IMR-90 (cell line): Measurements from ENCODE around the gene KNTC1. TPM values are rescaled to one million over a fixed set of nuclear protein-coding genes. Genes with fewer than 3 reads are reported as not detected.

Experiments used
- ATAC-seq: fragments of 200-7000 bp; cut with Tn5 transposase; 2 replicates; pipeline ENCODE4 v1.9.1; 2020; ENCODE audit warnings: low read depth, mild to moderate bottlenecking, moderate library complexity
- BruUV-seq: library from RNA; stranded (reverse); fragments of 400-500 nt; replicated peaks from 2 replicates; lab custom pipeline; 2021; lab: Mats Ljungman, UMichigan
- CTCF ChIA-PET: fragments of 300-600 bp; formaldehyde crosslinking; extraction: SDS; loops from one replicate; lab custom pipeline; 2021; ENCODE audit warnings: antibody characterized with exemption; lab: Yijun Ruan, JAX
- POLR2A ChIA-PET: fragments of 300-600 bp; sonication (Branson Sonifier 250); formaldehyde crosslinking; loops from one replicate; lab custom pipeline; 2022; ENCODE audit warnings: antibody characterized with exemption; ENCODE audit not compliant: unreplicated experiment; lab: Charles Lee
- DNase-seq: peaks from one replicate; pipeline ENCODE4 v3.0.0; 2013
- H2AFZ ChIP-seq: replicated peaks from 2 replicates; pipeline ENCODE3; 2013; ENCODE audit warnings: low read length, mild to moderate bottlenecking; ENCODE audit not compliant: poor library complexity
- H2AK5ac ChIP-seq: 2 replicates; pipeline ENCODE4 v1.6.1; 2013; ENCODE audit warnings: low read depth, low read length, inconsistent platforms
- H2AK9ac ChIP-seq: replicated peaks from 2 replicates; pipeline ENCODE3; 2013; ENCODE audit warnings: mild to moderate bottlenecking, low read depth, low read length, moderate library complexity; ENCODE audit not compliant: poor library complexity
- H2BK120ac ChIP-seq: 2 replicates; pipeline ENCODE4 v1.6.1; 2013; ENCODE audit warnings: low read depth, low read length, inconsistent platforms
- H2BK15ac ChIP-seq: 3 replicates; pipeline ENCODE4 v1.6.1; 2013; ENCODE audit warnings: low read depth, low read length, inconsistent platforms
- H2BK20ac ChIP-seq: 2 replicates; pipeline ENCODE4 v1.6.1; 2013; ENCODE audit warnings: low read depth, mild to moderate bottlenecking, inconsistent platforms, low read length, moderate library complexity
- H2BK5ac ChIP-seq: 2 replicates; pipeline ENCODE4 v1.6.1; 2013; ENCODE audit warnings: mild to moderate bottlenecking, low read depth, low read length, inconsistent platforms; ENCODE audit not compliant: poor library complexity, severe bottlenecking
- H3K14ac ChIP-seq: replicated peaks from 2 replicates; pipeline ENCODE4 v1.6.1; 2013; ENCODE audit warnings: low read depth, low read length, inconsistent platforms
- H3K18ac ChIP-seq: 2 replicates; pipeline ENCODE4 v1.6.1; 2013; ENCODE audit warnings: low read depth, low read length, control low read depth
- H3K23ac ChIP-seq: 2 replicates; pipeline ENCODE4 v1.6.1; 2013; ENCODE audit warnings: low read depth, low read length, inconsistent platforms
- H3K27ac ChIP-seq: 2 replicates; pipeline ENCODE4 v1.5.1; 2013; ENCODE audit warnings: mild to moderate bottlenecking, control low read depth, low read length; ENCODE audit not compliant: insufficient read depth
- H3K27me3 ChIP-seq: 2 replicates; pipeline ENCODE4 v1.6.1; 2013; ENCODE audit warnings: low read length; ENCODE audit not compliant: control insufficient read depth, insufficient read depth
- H3K36me3 ChIP-seq: 2 replicates; pipeline ENCODE4 v1.6.1; 2013; ENCODE audit warnings: low read length, mixed read lengths; ENCODE audit not compliant: control insufficient read depth, insufficient read depth
- H3K4ac ChIP-seq: 2 replicates; pipeline ENCODE4 v1.6.1; 2013; ENCODE audit warnings: low read depth, low read length, inconsistent platforms
- H3K4me1 ChIP-seq: 2 replicates; pipeline ENCODE4 v1.6.1; 2013; ENCODE audit warnings: low read length, mixed read lengths; ENCODE audit not compliant: control insufficient read depth, insufficient read depth
- H3K4me2 ChIP-seq: 2 replicates; pipeline ENCODE4 v1.6.1; 2013; ENCODE audit warnings: low read depth, mild to moderate bottlenecking, control low read depth, low read length, moderate library complexity
- H3K4me3 ChIP-seq: 2 replicates; pipeline ENCODE4 v1.5.1; 2013; ENCODE audit warnings: low read depth, mild to moderate bottlenecking, control low read depth, low read length, moderate library complexity; ENCODE audit not compliant: insufficient read depth
- H3K56ac ChIP-seq: 2 replicates; pipeline ENCODE4 v1.6.1; 2013; ENCODE audit warnings: low read length, inconsistent platforms; ENCODE audit not compliant: insufficient read depth; ENCODE audit errors: extremely low read depth
- H3K79me1 ChIP-seq, 2 experiments: 2 replicates each; pipeline ENCODE4 v1.6.1; 2013; ENCODE audit warnings: low read length in 2 of 2, inconsistent platforms in 1 of 2, low read depth in 1 of 2
- H3K9ac ChIP-seq: 2 replicates; pipeline ENCODE4 v1.6.1; 2013; ENCODE audit warnings: low read depth, low read length, control low read depth
- H3K9me1 ChIP-seq: 2 replicates; pipeline ENCODE4 v1.6.1; 2013; ENCODE audit warnings: low read length, inconsistent platforms; ENCODE audit not compliant: insufficient read depth
- H3K9me3 ChIP-seq: 2 replicates; pipeline ENCODE4 v1.6.1; 2013; ENCODE audit warnings: low read length; ENCODE audit not compliant: control insufficient read depth, insufficient read depth
- H4K20me1 ChIP-seq: 2 replicates; pipeline ENCODE4 v1.6.1; 2013; ENCODE audit warnings: low read length, inconsistent platforms; ENCODE audit not compliant: insufficient read depth
- H4K5ac ChIP-seq: 2 replicates; pipeline ENCODE4 v1.6.1; 2013; ENCODE audit warnings: mild to moderate bottlenecking, low read depth, low read length, control low read depth
- H4K8ac ChIP-seq, 2 experiments: 2 replicates each; pipeline ENCODE4 v1.6.1; 2013; ENCODE audit warnings: low read depth in 2 of 2, low read length in 2 of 2, control low read depth in 1 of 2, inconsistent platforms in 1 of 2
- H4K91ac ChIP-seq: 2 replicates; pipeline ENCODE4 v1.6.1; 2013; ENCODE audit warnings: low read depth, low read length, inconsistent platforms; ENCODE audit not compliant: insufficient read depth
- FOS ChIP-seq: fragments of 150-350 bp; IDR thresholded peaks from 2 replicates; pipeline ENCODE4 v1.6.1; 2016; ENCODE audit warnings: low read depth, low read length
- MXI1 ChIP-seq: IDR thresholded peaks from 2 replicates; pipeline ENCODE4 v1.6.1; 2012; ENCODE audit warnings: low read depth, mild to moderate bottlenecking, low read length, moderate library complexity, borderline replicate concordance
- RCOR1 ChIP-seq: IDR thresholded peaks from 2 replicates; pipeline ENCODE4 v1.6.1; 2012; ENCODE audit warnings: mild to moderate bottlenecking, low read length, improper control_type of control experiment; ENCODE audit not compliant: insufficient replicate concordance
- WGBS, 2 experiments: methylation state at CpG; one replicate each; pipeline versions ENCODE4 v1.1.5 to v1.1.7; 2013; ENCODE audit warnings: missing lambda C conversion rate in 2 of 2; ENCODE audit not compliant: insufficient read length in 1 of 2; ENCODE audit errors: extremely low coverage in 2 of 2; 5-methylcytosine and 5-hydroxymethylcytosine counted together
- dilution Hi-C: fragments of 300-500 bp; cut with HindIII; formaldehyde crosslinking; loops from one replicate; pipeline ENCODE4 v1.14.3; 2018; ENCODE audit warnings: low sequenced_read_pairs; ENCODE audit not compliant: unreplicated experiment
- in situ Hi-C: fragments of 300-500 bp; cut with MboI; formaldehyde crosslinking; loops from 3 replicates; pipeline ENCODE4 v1.14.3; 2019; ENCODE audit warnings: low sequenced_read_pairs, inconsistent platforms, mixed read lengths
- intact Hi-C: fragments of 100-400 bp; cut with micrococcal nuclease; formaldehyde crosslinking; loops from 2 replicates; pipeline ENCODE4 v1.10.0; 2022
- polyA plus RNA-seq, 3 experiments: library from polyadenylated mRNA; depleted of rRNA; stranded (reverse); fragments of >200 nt; gene quantifications; 2 replicates each; pipeline ENCODE4 v1.2.3, GENCODE V29; 2012; ENCODE audit warnings: low replicate concordance in 1 of 3
- total RNA-seq: library from RNA; depleted of rRNA; stranded (reverse); fragments of >200 nt; gene quantifications from 2 replicates; pipeline ENCODE4 v1.2.3, GENCODE V29; 2012
- TF ChIP-seq, protein P1 (sequence below): conservative IDR thresholded peaks from 2 replicates; pipeline ENCODE4 v1.5.1; 2012; ENCODE audit warnings: mild to moderate bottlenecking, low read depth, low read length, improper control_type of control experiment

The KNTC1 gene
- total and polyA plus RNA-seq, 2 of the 4 experiments (the other 2 are of a cell fraction) = 16.6 to 23.7 TPM

- dilution Hi-C loops = no loop called here
Observed at GRCh38 chr12:122659579-122659978, 132.5 kb downstream of the KNTC1 start.

More at GRCh38 chr12:122659579-122659978, 132.5 kb downstream of the KNTC1 start:
- H2BK120ac ChIP-seq = no peak overlapping the region
- no peaks in the 10 kb centered on the region for H3K9me3 ChIP-seq
- no peak overlapping the region for H3K23ac ChIP-seq
- H4K20me1 ChIP-seq = no peaks in the 10 kb centered on the region
- no peak overlapping the region for H2AFZ ChIP-seq
- 82% methylated on average over 5 of the region's 6 CpGs; no CpG with 5 or more reads in 1 of the 2 experiments for WGBS, 2 experiments
- no peaks in the 10 kb centered on the region for H3K4me1 ChIP-seq
- no peaks in the 10 kb centered on the region for H3K27me3 ChIP-seq
- no peak overlapping the region for H3K4ac ChIP-seq
- no peak overlapping the region for H4K5ac ChIP-seq
- H2BK15ac ChIP-seq = no peak overlapping the region
- H3K36me3 ChIP-seq = no peaks in the 10 kb centered on the region
- H4K91ac ChIP-seq = no peak overlapping the region
- no peak overlapping the region for H3K14ac ChIP-seq
- no peak overlapping the region for H3K27ac ChIP-seq
- TF ChIP-seq, protein P1, sequence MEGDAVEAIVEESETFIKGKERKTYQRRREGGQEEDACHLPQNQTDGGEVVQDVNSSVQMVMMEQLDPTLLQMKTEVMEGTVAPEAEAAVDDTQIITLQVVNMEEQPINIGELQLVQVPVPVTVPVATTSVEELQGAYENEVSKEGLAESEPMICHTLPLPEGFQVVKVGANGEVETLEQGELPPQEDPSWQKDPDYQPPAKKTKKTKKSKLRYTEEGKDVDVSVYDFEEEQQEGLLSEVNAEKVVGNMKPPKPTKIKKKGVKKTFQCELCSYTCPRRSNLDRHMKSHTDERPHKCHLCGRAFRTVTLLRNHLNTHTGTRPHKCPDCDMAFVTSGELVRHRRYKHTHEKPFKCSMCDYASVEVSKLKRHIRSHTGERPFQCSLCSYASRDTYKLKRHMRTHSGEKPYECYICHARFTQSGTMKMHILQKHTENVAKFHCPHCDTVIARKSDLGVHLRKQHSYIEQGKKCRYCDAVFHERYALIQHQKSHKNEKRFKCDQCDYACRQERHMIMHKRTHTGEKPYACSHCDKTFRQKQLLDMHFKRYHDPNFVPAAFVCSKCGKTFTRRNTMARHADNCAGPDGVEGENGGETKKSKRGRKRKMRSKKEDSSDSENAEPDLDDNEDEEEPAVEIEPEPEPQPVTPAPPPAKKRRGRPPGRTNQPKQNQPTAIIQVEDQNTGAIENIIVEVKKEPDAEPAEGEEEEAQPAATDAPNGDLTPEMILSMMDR = no peak
- no peak for TF ChIP-seq FOS
- TF ChIP-seq RCOR1 = no peak
- TF ChIP-seq MXI1 = no peak
- H3K9ac ChIP-seq = no peak overlapping the region
- H3K4me3 ChIP-seq = no peak overlapping the region
- intact Hi-C loops = no loop called here
- ATAC-seq (no peak), DNase-seq (no peak)
- in situ Hi-C loops = no loop called here
- POLR2A ChIA-PET = no interaction called here
- H3K4me2 ChIP-seq = no peak overlapping the region
- no peak overlapping the region for H2BK20ac ChIP-seq
- no peak overlapping the region for H2BK5ac ChIP-seq
- no TSS peak for BruUV-seq
- H3K79me1 ChIP-seq = no peaks in the 10 kb centered on the region
- CTCF ChIA-PET = interaction anchor here (1.4 kb wide), 1 partner anchor 93 kb away, joined by 3 read pairs; the partner anchor contains the start of gene DENR
- no peak overlapping the region for H3K18ac ChIP-seq
- no peak overlapping the region for H3K56ac ChIP-seq
- H3K9me1 ChIP-seq = no peaks in the 10 kb centered on the region
- H4K8ac ChIP-seq = no peak overlapping the region
- no peak overlapping the region for H2AK9ac ChIP-seq
- no peak overlapping the region for H2AK5ac ChIP-seq
